H1 (cell line): ENCODE measurements around the gene TNS2. TPM values are rescaled to one million over a fixed set of nuclear protein-coding genes. Genes with fewer than 3 reads are reported as not detected.
A peak's percentile ranks its signal among the peaks of the same experiment; 100 is the strongest.

Experiments
- CTCF ChIA-PET: fragments of 300-600 bp; sonication (Branson Sonifier 250); formaldehyde crosslinking; loops from one replicate; lab custom pipeline; 2021; ENCODE audit not compliant: partially characterized antibody; lab: Charles Lee
- POLR2A ChIA-PET: fragments of 300-600 bp; sonication (Branson Sonifier 250); formaldehyde crosslinking; loops from one replicate; lab custom pipeline; 2021; ENCODE audit warnings: inconsistent platforms; ENCODE audit not compliant: partially characterized antibody; lab: Charles Lee
- DNase-seq, 2 experiments: peaks; one replicate each; pipeline versions ENCODE4 v3.0.0 to v3.0.0-alpha.2; 2010 to 2022; ENCODE audit warnings: low spot score in 2 of 2, low read depth in 1 of 2, mixed read lengths in 1 of 2
- FAIRE-seq: peaks from 2 replicates; lab custom pipeline; 2011; peaks lifted over from hg19 to GRCh38; lab: Jason Lieb, UNC
- H2AFZ ChIP-seq: 2 replicates; pipeline ENCODE4 v1.8.1; 2012; ENCODE audit warnings: low read length, inconsistent platforms
- H2AK5ac ChIP-seq: 2 replicates; pipeline ENCODE4 v1.6.1; 2013; ENCODE audit warnings: low read depth, low read length
- H2BK120ac ChIP-seq: replicated peaks from 2 replicates; pipeline ENCODE3; 2013; ENCODE audit warnings: low read depth, low read length, inconsistent platforms
- H2BK12ac ChIP-seq: 2 replicates; pipeline ENCODE4 v1.6.1; 2013; ENCODE audit warnings: low read depth, low read length
- H2BK15ac ChIP-seq: 2 replicates; pipeline ENCODE4 v1.6.1; 2013; ENCODE audit warnings: low read length
- H2BK20ac ChIP-seq: 2 replicates; pipeline ENCODE4 v1.6.1; 2013; ENCODE audit warnings: low read length
- H2BK5ac ChIP-seq: 2 replicates; pipeline ENCODE4 v1.6.1; 2013; ENCODE audit warnings: low read depth, low read length
- H3K14ac ChIP-seq: 2 replicates; pipeline ENCODE4 v1.6.1; 2013; ENCODE audit warnings: inconsistent platforms; ENCODE audit not compliant: insufficient read length
- H3K18ac ChIP-seq: 2 replicates; pipeline ENCODE4 v1.6.1; 2013; ENCODE audit warnings: low read length; ENCODE audit errors: extremely low read depth
- H3K23ac ChIP-seq: 2 replicates; pipeline ENCODE4 v1.6.1; 2013; ENCODE audit warnings: inconsistent platforms; ENCODE audit not compliant: insufficient read length
- H3K23me2 ChIP-seq: 2 replicates; pipeline ENCODE4 v1.6.1; 2013; ENCODE audit warnings: low read depth, low read length
- H3K27ac ChIP-seq: 2 replicates; pipeline ENCODE4 v1.6.1; 2011; ENCODE audit warnings: low read depth, low read length, inconsistent platforms
- H3K27me3 ChIP-seq, 4 experiments: replicated peaks in 1 of 4; 1 replicate in 1 of 4; 2 replicates in 3 of 4; pipeline versions ENCODE4 v1.6.1 to v1.8.1; 2011 to 2013; ENCODE audit warnings: low read length in 3 of 4, mild to moderate bottlenecking in 3 of 4, inconsistent platforms in 2 of 4, mixed read lengths in 2 of 4, moderate library complexity in 1 of 4; ENCODE audit not compliant: control insufficient read depth in 3 of 4, insufficient read depth in 3 of 4; ENCODE audit errors: extremely low read depth in 1 of 4
- H3K36me3 ChIP-seq, 4 experiments: 2 replicates each; pipeline versions ENCODE4 v1.6.1 to v1.8.1; 2011 to 2013; ENCODE audit warnings: mild to moderate bottlenecking in 4 of 4, low read length in 3 of 4, moderate library complexity in 2 of 4, control low read depth in 1 of 4, inconsistent platforms in 1 of 4; ENCODE audit not compliant: insufficient read depth in 4 of 4, control insufficient read depth in 2 of 4
- H3K4ac ChIP-seq: replicated peaks from 2 replicates; pipeline ENCODE3; 2013; ENCODE audit warnings: low read length, low read depth, mixed read lengths, inconsistent platforms; ENCODE audit not compliant: insufficient read length
- H3K4me1 ChIP-seq, 4 experiments: replicated peaks in 1 of 4; 1 replicate in 1 of 4; 2 replicates in 3 of 4; pipeline versions ENCODE4 v1.6.1 to v1.8.1; 2011 to 2013; ENCODE audit warnings: low read length in 3 of 4, inconsistent platforms in 2 of 4, mixed read lengths in 1 of 4; ENCODE audit not compliant: insufficient read depth in 4 of 4, control insufficient read depth in 3 of 4
- H3K4me2 ChIP-seq, 2 experiments: 2 replicates each; pipeline versions ENCODE4 v1.6.1 to v1.8.1; 2011 to 2013; ENCODE audit warnings: low read depth in 2 of 2, low read length in 2 of 2, control low read depth in 1 of 2, inconsistent platforms in 1 of 2, mild to moderate bottlenecking in 1 of 2; ENCODE audit not compliant: insufficient read depth in 1 of 2
- H3K4me3 ChIP-seq, 4 experiments: fragments of 200-600, 300-600 bp in 1 of 4; sonication (generic), shearing (Covaris generic), sonication (Bioruptor Twin) in 1 of 4; 2 replicates each; pipeline versions ENCODE4 v1.5.1 to v1.8.1; 2011 to 2016; ENCODE audit warnings: low read length in 4 of 4, low read depth in 3 of 4, control low read depth in 2 of 4, inconsistent platforms in 2 of 4, mild to moderate bottlenecking in 2 of 4, mixed read lengths in 1 of 4, moderate library complexity in 1 of 4; ENCODE audit not compliant: insufficient read depth in 2 of 4; ENCODE audit errors: extremely low read depth in 1 of 4
- H3K56ac ChIP-seq: replicated peaks from 2 replicates; pipeline ENCODE3; 2013; ENCODE audit warnings: low read depth, mild to moderate bottlenecking, mixed read lengths, low read length, inconsistent platforms; ENCODE audit not compliant: insufficient read length
- H3K79me1 ChIP-seq: 2 replicates; pipeline ENCODE4 v1.6.1; 2013; ENCODE audit warnings: low read depth, low read length, control low read depth
- H3K79me2 ChIP-seq, 2 experiments: 2 replicates each; pipeline versions ENCODE4 v1.6.1 to v1.8.1; 2012 to 2013; ENCODE audit warnings: low read length in 2 of 2, mild to moderate bottlenecking in 2 of 2, inconsistent platforms in 1 of 2; ENCODE audit not compliant: insufficient read depth in 2 of 2, control insufficient read depth in 1 of 2
- H3K9ac ChIP-seq, 4 experiments: replicated peaks in 1 of 4; 1 replicate in 1 of 4; 2 replicates in 3 of 4; pipeline versions ENCODE4 v1.6.1 to v1.8.1; 2011 to 2013; ENCODE audit warnings: low read depth in 3 of 4, low read length in 3 of 4, control low read depth in 2 of 4, mild to moderate bottlenecking in 2 of 4, moderate library complexity in 2 of 4, inconsistent platforms in 1 of 4; ENCODE audit errors: extremely low read depth in 1 of 4
- H3K9me3 ChIP-seq, 2 experiments: 2 replicates each; pipeline versions ENCODE4 v1.6.1 to v1.8.1; 2012 to 2013; ENCODE audit warnings: mild to moderate bottlenecking in 2 of 2, moderate library complexity in 2 of 2, control low read depth in 1 of 2, inconsistent platforms in 1 of 2, low read depth in 1 of 2, low read length in 1 of 2, mixed read lengths in 1 of 2; ENCODE audit not compliant: insufficient read depth in 2 of 2
- H4K20me1 ChIP-seq, 2 experiments: replicated peaks in 1 of 2; 2 replicates each; pipeline versions ENCODE3 to v1.8.1; 2011 to 2013; ENCODE audit warnings: inconsistent platforms in 2 of 2, low read length in 2 of 2, mild to moderate bottlenecking in 1 of 2; ENCODE audit not compliant: insufficient read depth in 2 of 2, control insufficient read depth in 1 of 2
- H4K5ac ChIP-seq: 2 replicates; pipeline ENCODE4 v1.6.1; 2013; ENCODE audit warnings: low read length, low read depth, mixed read lengths, inconsistent platforms; ENCODE audit not compliant: insufficient read length
- H4K8ac ChIP-seq: 2 replicates; pipeline ENCODE4 v1.8.0; 2013; ENCODE audit warnings: mild to moderate bottlenecking, moderate library complexity, low read length, inconsistent platforms; ENCODE audit not compliant: insufficient read depth; ENCODE audit errors: extremely low read depth
- H4K91ac ChIP-seq: replicated peaks from 2 replicates; pipeline ENCODE3; 2013; ENCODE audit warnings: low read length, mixed read lengths, inconsistent platforms; ENCODE audit not compliant: insufficient read length
- BCL11A ChIP-seq, 2 experiments: IDR thresholded peaks; one replicate each; pipeline ENCODE4 v1.6.1; 2011; ENCODE audit warnings: low read depth in 2 of 2, low read length in 2 of 2, mild to moderate bottlenecking in 2 of 2
- CREB1 ChIP-seq: IDR thresholded peaks from 2 replicates; pipeline ENCODE4 v1.6.1; 2012; ENCODE audit warnings: inconsistent platforms
- E2F6 ChIP-seq: IDR thresholded peaks from 2 replicates; pipeline ENCODE4 v1.6.1; 2012; ENCODE audit warnings: inconsistent platforms
- EGR1 ChIP-seq: IDR thresholded peaks from 2 replicates; pipeline ENCODE4 v1.6.1; 2011; ENCODE audit warnings: low read depth, low read length, borderline replicate concordance
- FOSL1 ChIP-seq: IDR thresholded peaks from 2 replicates; pipeline ENCODE4 v1.6.1; 2011; ENCODE audit warnings: mild to moderate bottlenecking, low read depth, low read length, moderate library complexity; ENCODE audit not compliant: insufficient read depth
- GABPA ChIP-seq: IDR thresholded peaks from 2 replicates; pipeline ENCODE4 v1.6.1; 2011; ENCODE audit warnings: mild to moderate bottlenecking, low read length, moderate library complexity, borderline replicate concordance; ENCODE audit not compliant: insufficient read depth
- JUND ChIP-seq: IDR thresholded peaks from 2 replicates; pipeline ENCODE4 v1.6.1; 2011; ENCODE audit warnings: mild to moderate bottlenecking, improper control_type of control experiment, low read length
- POLR2AphosphoS5 ChIP-seq: IDR thresholded peaks from 2 replicates; pipeline ENCODE4 v1.6.1; 2011; ENCODE audit warnings: low read depth, low read length
- RNF2 ChIP-seq: fragments of 200-900, 300-1000 bp; sonication (generic); IDR thresholded peaks from 2 replicates; pipeline ENCODE4 v1.7.1; 2016; ENCODE audit warnings: borderline replicate concordance, low read depth, mild to moderate bottlenecking, antibody characterized with exemption, low read length; ENCODE audit not compliant: poor library complexity, severe bottlenecking; ENCODE audit errors: missing control alignments
- SP4 ChIP-seq: IDR thresholded peaks from 2 replicates; pipeline ENCODE4 v1.6.1; 2012; ENCODE audit warnings: low read length, inconsistent platforms
- WGBS, 2 experiments: shearing (Covaris generic) in 1 of 2; methylation state at CpG; one replicate each; pipeline versions ENCODE4 v1.1.6 to v1.1.7; 2013 to 2015; ENCODE audit warnings: low lambda C conversion rate in 2 of 2, mixed read lengths in 2 of 2, inconsistent platforms in 1 of 2, low coverage in 1 of 2, missing lambda C conversion rate in 1 of 2; ENCODE audit not compliant: insufficient replicate concordance in 2 of 2, insufficient coverage in 1 of 2, insufficient read length in 1 of 2; ENCODE audit errors: extremely low coverage in 1 of 2, missing lambda C conversion rate in 1 of 2; 5-methylcytosine and 5-hydroxymethylcytosine counted together
- polyA plus RNA-seq, 7 experiments: library from polyadenylated mRNA; depleted of rRNA in 3 of 7; stranded (reverse) in 5 of 7; unstranded in 2 of 7; fragments of >200 nt in 5 of 7; fragments of 200-250 nt in 2 of 7; gene quantifications; 1 replicate in 5 of 7; 2 replicates in 1 of 7; 4 replicates in 1 of 7; pipeline versions ENCODE4 v1.2.1 to v1.2.3, GENCODE V29; 2011 to 2013; ENCODE audit warnings: missing spikeins in 2 of 7, mixed read lengths in 2 of 7
- total RNA-seq: library from RNA; stranded (reverse); fragmentation: NEBNext Ultra II Directional; extraction: Animal tissue kit (Norgen Biotek cat#: 25700); gene quantifications from 2 replicates; pipeline ENCODE4 v1.2.1, GENCODE V29; 2021

The TNS2 gene
- total and polyA plus RNA-seq, 2 of the 8 experiments (the other 6 are each of a cell fraction or from before 2014, with no cell fraction given) = 2.8 to 4.7 TPM

- no peak overlapping the region for H2BK120ac ChIP-seq
- peaks cover 32% of the 10 kb centered on the region for H3K23me2 ChIP-seq
- peaks cover 0 to under 1% (median 0%) of the 10 kb centered on the region in 4 experiments; a peak in 2 of 7 replicates for H3K27me3 ChIP-seq
- no peak overlapping the region for H3K23ac ChIP-seq
- ChIA-PET CTCF (interaction anchor here (0.6 to 15.7 kb wide), 9 partner anchors 11 to 166 kb away, joined by 3 to 258 read pairs (median 3); partner anchors contain the start of genes IGFBP6, SOAT2 and SPRYD3), POLR2A (interaction anchor here (0.6 to 35.6 kb wide), 4 partner anchors 8 to 39 kb away, joined by 3 to 711 read pairs (median 14); partner anchors contain the start of gene EIF4B)
- peaks cover 18 to 53% (median 42%) of the 10 kb centered on the region in 4 experiments for H3K4me1 ChIP-seq
- H3K79me1 ChIP-seq = peaks cover 10% of the 10 kb centered on the region; the same call in 1 of the 2 replicates
- H4K5ac ChIP-seq = no peak overlapping the region
- TF ChIP-seq GABPA (no peak), CREB1 (no peak), JUND (no peak), E2F6 (no peak), SP4 (no peak), EGR1 (no peak), FOSL1 (no peak), RNF2 (no peak), BCL11A (IDR thresholded peaks at IDR 0.05; ENCODE audit: low read depth in 2 of 2, low read length in 2 of 2) (no peak), POLR2AphosphoS5 (no peak)
- H4K8ac ChIP-seq = no peak overlapping the region
- no peak overlapping the region for H3K9ac ChIP-seq
- H2BK12ac ChIP-seq = no peak overlapping the region
- no peak overlapping the region for H3K27ac ChIP-seq
- H2BK5ac ChIP-seq = no peak overlapping the region
- no peak overlapping the region for H2AK5ac ChIP-seq
- H2AFZ ChIP-seq = no peak overlapping the region
- 72% methylated on average over 11 of the region's 11 CpGs; no CpG with 5 or more reads in 1 of the 2 experiments for WGBS, 2 experiments
- no peaks in the 10 kb centered on the region for H3K79me2 ChIP-seq
- H3K4ac ChIP-seq = no peak overlapping the region
- DNase-seq (no peak), FAIRE-seq (no peak)
- no peak overlapping the region for H3K56ac ChIP-seq
- H2BK20ac ChIP-seq = no peak overlapping the region
- no peak overlapping the region for H4K91ac ChIP-seq
- H3K36me3 ChIP-seq = peaks cover 0 to 5% (median 0%) of the 10 kb centered on the region in 4 experiments; a peak in 1 of 8 replicates
- no peak overlapping the region for H3K14ac ChIP-seq
- no peak overlapping the region for H3K4me3 ChIP-seq
- no peaks in the 10 kb centered on the region for H3K9me3 ChIP-seq
- H2BK15ac ChIP-seq = no peak overlapping the region
- H4K20me1 ChIP-seq = peaks cover 12 to 21% of the 10 kb centered on the region in 2 experiments
- no peak overlapping the region for H3K18ac ChIP-seq
- peak overlapping the region in 1 of 2 experiments; percentile 98; a peak in 3 of 4 replicates for H3K4me2 ChIP-seq
Measured at GRCh38 chr12:53051058-53051880, 1.4 kb downstream of the TNS2 start.
